ENCODE results near the gene ZMAT3.
"Not testable (repeated sequence)": the region's sequence is repeated elsewhere in the genome, so short reads cannot be mapped to it uniquely, and the experiment has no call there.

Gene ZMAT3

GRCh38 chr3:179067839-179068238 lies 3.8 kb downstream of the ZMAT3 start:
- DNase-seq = no peak

- no peak for DNase-seq
These were observed 4.3 kb downstream of the ZMAT3 start for GRCh38 chr3:179067291-179067690.

- no peak for DNase-seq
These were observed 7.6 kb downstream of the ZMAT3 start for GRCh38 chr3:179063945-179064560.

GRCh38 chr3:179056326-179056725 lies 15.3 kb downstream of the ZMAT3 start:
- no peak for DNase-seq

- DNase-seq = not testable (repeated sequence)
These were observed 17.0 kb downstream of the ZMAT3 start for GRCh38 chr3:179054565-179054964.

GRCh38 chr3:179046497-179047353 lies 24.9 kb downstream of the ZMAT3 start:
- DNase-seq = no peak

- DNase-seq = no peak
These were observed 25.7 kb downstream of the ZMAT3 start for GRCh38 chr3:179045719-179046402.

GRCh38 chr3:179038899-179039251 lies 32.7 kb downstream of the ZMAT3 start:
- DNase-seq = not testable (repeated sequence)

GRCh38 chr3:179038216-179038898 lies 33.3 kb downstream of the ZMAT3 start:
- DNase-seq = no peak

GRCh38 chr3:179037351-179037750 lies 34.3 kb downstream of the ZMAT3 start:
- DNase-seq = no peak

- no peak for DNase-seq
These were observed 34.8 kb downstream of the ZMAT3 start for GRCh38 chr3:179036626-179037300.

GRCh38 chr3:179036226-179036625 lies 35.4 kb downstream of the ZMAT3 start:
- DNase-seq = no peak

GRCh38 chr3:179035232-179035631 lies 36.4 kb downstream of the ZMAT3 start:
- DNase-seq = no peak

- not testable (repeated sequence) for DNase-seq
These were observed 38.3 kb downstream of the ZMAT3 start for GRCh38 chr3:179033304-179033657.

- DNase-seq = not testable (repeated sequence)
These were observed 38.9 kb downstream of the ZMAT3 start for GRCh38 chr3:179032454-179033303.

- no peak for DNase-seq
These were observed 42.5 kb downstream of the ZMAT3 start for GRCh38 chr3:179029096-179029495.

- DNase-seq = no peak
These were observed 43.2 kb downstream of the ZMAT3 start for GRCh38 chr3:179028408-179028807.

- DNase-seq = no peak
These were observed 44.2 kb downstream of the ZMAT3 start for GRCh38 chr3:179027326-179027900.

GRCh38 chr3:179026636-179027035 lies 45.0 kb downstream of the ZMAT3 start:
- no peak for DNase-seq

GRCh38 chr3:179021119-179021903 lies 50.3 kb downstream of the ZMAT3 start:
- DNase-seq = no peak

GRCh38 chr3:179020112-179020511 lies 51.5 kb downstream of the ZMAT3 start:
- DNase-seq = no peak

Measured in NCI-H1436 treated with DMSO at 0.1 percent for 48 hours (cell line).